AG10803 (cell line): ENCODE results near the gene IGF1.
A peak's percentile ranks its signal among the peaks of the same experiment; 100 is the strongest.

Source experiments
- DNase-seq: peaks from one replicate; pipeline ENCODE4 v3.0.0; 2010; ENCODE audit warnings: low read depth
- H3K4me3 ChIP-seq: 2 replicates; pipeline ENCODE4 v1.5.1; 2011; ENCODE audit warnings: mild to moderate bottlenecking, low read length, control low read depth
- CTCF ChIP-seq: conservative IDR thresholded peaks from 2 replicates; pipeline ENCODE4 v1.5.1; 2011; ENCODE audit warnings: mild to moderate bottlenecking, low read length, control low read depth, inconsistent platforms

IGF1 gene

GRCh38 chr12:102394200-102394599, 86.2 kb downstream of the IGF1 start:
- no peak for DNase-seq
- no peak for TF ChIP-seq CTCF
- no peak overlapping the region for H3K4me3 ChIP-seq

- DNase-seq = no peak
- TF ChIP-seq CTCF = no peak
- no peak overlapping the region for H3K4me3 ChIP-seq
Observed at GRCh38 chr12:102390068-102390467, 90.3 kb downstream of the IGF1 start.

GRCh38 chr12:102388469-102388868, 91.9 kb downstream of the IGF1 start:
- no peak for DNase-seq
- no peak overlapping the region for H3K4me3 ChIP-seq
- TF ChIP-seq CTCF = no peak

- DNase-seq = no peak
- H3K4me3 ChIP-seq = no peak overlapping the region
Observed at GRCh38 chr12:102385343-102385742, 95.0 kb downstream of the IGF1 start.

GRCh38 chr12:102379346-102380162, 100.8 kb downstream of the IGF1 start:
- no peak for TF ChIP-seq CTCF
- DNase-seq = no peak
- no peak overlapping the region for H3K4me3 ChIP-seq

More at GRCh38 chr12:102385343-102385742, 95.0 kb downstream of the IGF1 start:
- no peak for TF ChIP-seq CTCF

GRCh38 chr12:102376781-102377180, 103.6 kb downstream of the IGF1 start:
- no peak for DNase-seq
- TF ChIP-seq CTCF = no peak
- H3K4me3 ChIP-seq = no peak overlapping the region

- DNase-seq = peak; percentile 27
- TF ChIP-seq CTCF = no peak
- no peak overlapping the region for H3K4me3 ChIP-seq
Observed at GRCh38 chr12:102376181-102376747, 104.1 kb downstream of the IGF1 start.
